Glutamatergic neuron (in vitro differentiated cells): ENCODE results near the gene ISM2. TPM values are rescaled to one million over a fixed set of nuclear protein-coding genes. Genes with fewer than 3 reads are reported as not detected.

Experiments
- DNase-seq: peaks from one replicate; pipeline ENCODE4 v3.0.0; 2022
- H3K27ac Mint-ChIP-seq: one replicate; pipeline ENCODE4 v1.8.0; 2020; ENCODE audit warnings: mild to moderate bottlenecking, mixed read lengths, inconsistent platforms; ENCODE audit not compliant: unreplicated experiment
- H3K27me3 Mint-ChIP-seq: one replicate; pipeline ENCODE4 v1.8.0; 2020; ENCODE audit warnings: mild to moderate bottlenecking, moderate library complexity, mixed read lengths, inconsistent platforms; ENCODE audit not compliant: unreplicated experiment
- H3K36me3 Mint-ChIP-seq: one replicate; pipeline ENCODE4 v1.8.0; 2020; ENCODE audit warnings: mild to moderate bottlenecking, mixed read lengths, inconsistent platforms; ENCODE audit not compliant: unreplicated experiment
- H3K4me1 Mint-ChIP-seq: one replicate; pipeline ENCODE4 v1.8.0; 2020; ENCODE audit warnings: mild to moderate bottlenecking, low read depth, mixed read lengths, inconsistent platforms; ENCODE audit not compliant: unreplicated experiment
- H3K4me3 Mint-ChIP-seq: one replicate; pipeline ENCODE4 v1.8.0; 2020; ENCODE audit warnings: mild to moderate bottlenecking, mixed read lengths, inconsistent platforms; ENCODE audit not compliant: unreplicated experiment
- H3K9me3 Mint-ChIP-seq: one replicate; pipeline ENCODE4 v1.8.0; 2020; ENCODE audit warnings: mild to moderate bottlenecking, moderate library complexity, mixed read lengths, inconsistent platforms; ENCODE audit not compliant: unreplicated experiment
- total RNA-seq: library from RNA; stranded (reverse); fragmentation: NEBNext Ultra II Directional; extraction: Animal tissue kit (Norgen Biotek cat#: 25700); gene quantifications from one replicate; pipeline ENCODE4 v1.2.1, GENCODE V29; 2021; ENCODE audit not compliant: unreplicated experiment
- TF ChIP-seq, protein P1 (sequence below): fragments of 200-600 bp; sonication (generic); IDR thresholded peaks from one replicate; pipeline ENCODE4 v1.5.0; 2021; ENCODE audit not compliant: partially characterized antibody, unreplicated experiment

ISM2 gene
- total RNA-seq, 1 donor from 2014 or later: not detected

DNA sequence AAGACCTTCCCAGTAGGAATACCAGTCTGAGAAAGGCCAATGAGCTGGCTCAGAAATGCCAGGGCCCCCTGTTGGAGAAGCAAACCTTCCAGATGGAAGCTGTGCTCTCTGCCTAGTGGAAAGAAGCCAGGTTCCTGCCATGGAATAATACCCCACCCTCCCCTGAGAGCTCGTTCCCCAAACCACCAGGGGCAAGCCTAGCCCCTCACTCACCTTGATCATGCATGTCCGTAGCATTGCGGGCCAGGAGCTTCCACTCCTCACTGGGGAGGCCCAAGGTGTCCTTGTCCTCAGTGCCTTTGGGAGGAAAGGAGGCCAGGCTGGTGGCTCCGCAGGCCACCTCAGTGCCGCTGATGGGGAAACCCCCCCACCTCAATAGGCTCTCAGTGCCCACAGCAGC, 20.6 kb downstream of the ISM2 start:
- no peaks in the 10 kb centered on the region for H3K36me3 Mint-ChIP-seq
- peaks cover 4% of the 10 kb centered on the region for H3K27me3 Mint-ChIP-seq
- TF ChIP-seq, protein P1, sequence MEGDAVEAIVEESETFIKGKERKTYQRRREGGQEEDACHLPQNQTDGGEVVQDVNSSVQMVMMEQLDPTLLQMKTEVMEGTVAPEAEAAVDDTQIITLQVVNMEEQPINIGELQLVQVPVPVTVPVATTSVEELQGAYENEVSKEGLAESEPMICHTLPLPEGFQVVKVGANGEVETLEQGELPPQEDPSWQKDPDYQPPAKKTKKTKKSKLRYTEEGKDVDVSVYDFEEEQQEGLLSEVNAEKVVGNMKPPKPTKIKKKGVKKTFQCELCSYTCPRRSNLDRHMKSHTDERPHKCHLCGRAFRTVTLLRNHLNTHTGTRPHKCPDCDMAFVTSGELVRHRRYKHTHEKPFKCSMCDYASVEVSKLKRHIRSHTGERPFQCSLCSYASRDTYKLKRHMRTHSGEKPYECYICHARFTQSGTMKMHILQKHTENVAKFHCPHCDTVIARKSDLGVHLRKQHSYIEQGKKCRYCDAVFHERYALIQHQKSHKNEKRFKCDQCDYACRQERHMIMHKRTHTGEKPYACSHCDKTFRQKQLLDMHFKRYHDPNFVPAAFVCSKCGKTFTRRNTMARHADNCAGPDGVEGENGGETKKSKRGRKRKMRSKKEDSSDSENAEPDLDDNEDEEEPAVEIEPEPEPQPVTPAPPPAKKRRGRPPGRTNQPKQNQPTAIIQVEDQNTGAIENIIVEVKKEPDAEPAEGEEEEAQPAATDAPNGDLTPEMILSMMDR: no peak
- peaks cover 9% of the 10 kb centered on the region for H3K4me1 Mint-ChIP-seq
- DNase-seq: no peak
- peaks cover 1% of the 10 kb centered on the region for H3K9me3 Mint-ChIP-seq
- no peak overlapping the region for H3K27ac Mint-ChIP-seq
- no peak overlapping the region for H3K4me3 Mint-ChIP-seq

DNA sequence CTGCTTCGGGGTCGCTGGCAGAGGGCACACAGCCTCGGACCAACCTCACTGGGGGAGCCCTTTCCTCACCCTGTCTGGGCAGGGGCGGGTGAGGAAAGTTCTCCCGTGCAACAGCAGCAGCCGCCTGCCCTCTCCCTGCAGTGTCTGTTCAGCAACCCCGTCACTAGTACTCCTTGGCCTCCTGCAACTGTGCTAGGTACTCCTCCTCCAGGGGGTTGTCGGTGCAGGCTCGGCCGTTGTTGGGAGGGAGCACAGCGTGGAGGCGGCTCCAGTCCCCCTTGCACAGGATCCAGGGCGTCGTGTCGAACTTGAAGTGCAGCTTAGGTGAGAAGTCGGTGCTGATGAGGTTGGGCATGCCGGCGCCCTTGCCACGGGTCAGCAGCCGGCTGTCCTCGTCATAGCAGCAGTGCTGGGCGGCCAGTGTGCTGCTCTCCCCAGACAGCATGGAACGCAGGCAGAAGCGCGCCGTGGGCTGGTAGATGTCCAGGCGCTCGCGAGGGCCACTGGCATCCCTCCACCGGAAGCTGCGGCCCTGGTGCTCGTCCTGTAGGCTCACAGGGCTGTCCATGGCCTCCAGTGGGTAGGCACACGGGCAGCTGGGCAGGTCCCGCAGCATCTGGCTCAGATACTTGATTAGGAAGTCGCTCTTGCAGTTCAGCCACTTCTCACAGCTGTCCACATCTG, 23.0 kb downstream of the ISM2 start:
- no peaks in the 10 kb centered on the region for H3K36me3 Mint-ChIP-seq
- DNase-seq: no peak
- peaks cover 5% of the 10 kb centered on the region for H3K27me3 Mint-ChIP-seq
- peaks cover 9% of the 10 kb centered on the region for H3K4me1 Mint-ChIP-seq
- H3K4me3 Mint-ChIP-seq: no peak overlapping the region
- peaks cover 1% of the 10 kb centered on the region for H3K9me3 Mint-ChIP-seq
- TF ChIP-seq, protein P1: no peak
- no peak overlapping the region for H3K27ac Mint-ChIP-seq

DNA sequence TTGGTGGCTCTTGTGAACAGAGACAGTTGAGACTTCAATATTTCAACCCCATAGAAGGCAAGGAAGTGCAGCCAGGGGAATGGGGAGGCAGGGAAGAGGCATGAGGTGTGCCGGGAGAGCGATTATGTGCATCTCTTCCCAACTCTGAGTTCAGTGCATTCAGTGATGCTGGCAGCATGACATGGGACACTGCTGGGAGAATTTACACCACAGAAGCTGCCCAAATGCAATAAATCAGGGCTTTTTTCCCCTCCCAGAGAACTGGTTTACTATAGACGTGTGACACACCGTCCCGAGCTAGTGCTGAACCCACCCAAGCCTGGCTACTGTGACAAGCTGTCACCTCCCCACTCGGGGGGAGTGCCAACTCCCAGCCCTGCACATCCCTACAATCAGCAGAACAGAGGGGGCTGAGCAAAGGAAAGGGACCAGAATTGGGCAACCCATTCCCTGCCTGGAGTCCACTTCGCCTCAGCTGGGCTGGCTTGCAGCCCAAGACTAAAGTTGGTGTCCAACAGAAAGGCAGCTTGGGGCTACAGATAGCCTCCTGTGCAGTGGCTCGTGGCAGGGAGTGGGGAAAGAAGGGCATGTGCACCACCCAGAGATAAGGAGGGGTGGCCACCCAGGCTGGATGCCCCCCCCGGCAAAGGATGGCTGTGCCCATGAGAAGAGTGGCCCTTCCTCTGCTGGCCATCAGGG, 24.0 kb downstream of the ISM2 start:
- no peak for DNase-seq
- Mint-ChIP-seq H3K9me3 (peaks cover 1% of the 10 kb centered on the region), H3K4me1 (peaks cover 9% of the 10 kb centered on the region), H3K27ac (no peak overlapping the region), H3K4me3 (no peak overlapping the region), H3K36me3 (no peaks in the 10 kb centered on the region), H3K27me3 (peaks cover 5% of the 10 kb centered on the region)
- TF ChIP-seq, protein P1: no peak

DNA sequence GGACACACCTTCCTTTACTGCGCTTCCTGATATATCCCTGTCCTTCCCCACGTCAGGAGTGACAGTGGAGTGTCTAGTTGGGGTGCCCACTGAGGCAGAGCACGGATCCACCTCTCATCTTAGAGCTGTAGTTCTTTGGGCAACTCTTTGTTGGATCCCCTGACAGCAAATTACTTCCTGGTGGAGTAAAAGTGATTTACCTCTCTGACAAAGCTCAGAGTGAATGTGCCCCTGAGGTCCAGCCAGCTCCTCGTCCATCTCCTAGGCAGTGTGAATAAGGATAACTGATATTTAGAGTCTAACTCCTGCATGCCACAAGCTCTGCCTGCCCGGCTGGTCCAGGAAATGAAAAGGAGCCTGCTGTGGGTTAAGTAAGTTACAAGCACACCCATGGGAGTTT, 24.7 kb downstream of the ISM2 start:
- DNase-seq: no peak
- TF ChIP-seq, protein P1: no peak
- peaks cover 1% of the 10 kb centered on the region for H3K9me3 Mint-ChIP-seq
- H3K27me3 Mint-ChIP-seq: peaks cover 7% of the 10 kb centered on the region
- H3K27ac Mint-ChIP-seq: no peak overlapping the region
- no peaks in the 10 kb centered on the region for H3K36me3 Mint-ChIP-seq
- H3K4me3 Mint-ChIP-seq: no peak overlapping the region
- H3K4me1 Mint-ChIP-seq: peaks cover 9% of the 10 kb centered on the region
